NCI-H2227 treated with DMSO at 0.1 percent for 48 hours (cell line): ENCODE measurements around the gene PPM1H.
A peak's percentile ranks its signal among the peaks of the same experiment; 100 is the strongest.
"Not testable (repeated sequence)": the region's sequence is repeated elsewhere in the genome, so short reads cannot be mapped to it uniquely, and the experiment has no call there.

Source experiments
- DNase-seq: peaks from one replicate; lab custom pipeline; 2025; lab: John Stamatoyannopoulos, UW

The PPM1H gene

GRCh38 chr12:62834971-62835547, 99.9 kb downstream of the PPM1H start:
- peak; percentile 75 for DNase-seq

DNA sequence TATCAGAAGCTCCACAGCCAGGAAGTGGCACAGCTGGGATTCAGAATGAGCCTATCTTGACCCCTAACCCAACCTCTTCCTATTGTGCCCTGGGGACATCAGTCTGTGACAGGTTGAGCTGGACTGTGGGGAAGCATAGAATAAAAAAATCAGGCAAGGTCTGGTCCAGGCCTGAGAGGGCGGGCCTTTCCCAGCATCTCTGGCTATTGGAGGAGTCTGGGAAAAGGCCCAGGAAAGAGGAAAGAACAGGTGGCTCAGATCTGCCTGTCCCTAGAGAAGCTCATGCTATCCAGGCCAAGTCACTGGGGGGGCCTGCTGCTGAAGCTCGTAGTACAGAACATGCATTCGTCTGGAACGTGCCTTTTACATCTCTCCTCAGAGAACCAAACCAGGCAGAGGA, 100.5 kb downstream of the PPM1H start:
- DNase-seq: peak; percentile 7

GRCh38 chr12:62833634-62834033, 101.3 kb downstream of the PPM1H start:
- no peak for DNase-seq

- DNase-seq: no peak
Observed at GRCh38 chr12:62832558-62832957, 102.4 kb downstream of the PPM1H start.

DNA sequence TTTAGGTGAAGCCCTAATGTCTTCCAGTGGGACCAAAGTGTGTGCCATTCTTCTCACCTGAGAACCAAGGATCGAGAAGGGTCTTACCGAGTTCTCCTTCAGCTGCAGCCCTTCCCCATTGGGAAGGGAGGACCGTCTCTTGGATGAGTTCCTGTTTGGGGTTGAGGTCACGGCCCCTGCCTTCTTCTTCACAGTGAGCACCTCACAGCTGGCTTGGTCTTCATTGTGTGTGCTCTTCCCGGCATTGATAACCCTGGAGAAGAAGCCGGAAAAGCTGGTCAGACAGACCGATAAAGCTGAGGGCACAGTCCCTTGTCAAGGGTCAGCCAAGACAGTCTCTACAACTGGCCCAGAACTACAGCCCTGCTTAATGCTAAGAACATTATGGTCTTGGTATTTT, 102.9 kb downstream of the PPM1H start:
- DNase-seq: no peak

DNA sequence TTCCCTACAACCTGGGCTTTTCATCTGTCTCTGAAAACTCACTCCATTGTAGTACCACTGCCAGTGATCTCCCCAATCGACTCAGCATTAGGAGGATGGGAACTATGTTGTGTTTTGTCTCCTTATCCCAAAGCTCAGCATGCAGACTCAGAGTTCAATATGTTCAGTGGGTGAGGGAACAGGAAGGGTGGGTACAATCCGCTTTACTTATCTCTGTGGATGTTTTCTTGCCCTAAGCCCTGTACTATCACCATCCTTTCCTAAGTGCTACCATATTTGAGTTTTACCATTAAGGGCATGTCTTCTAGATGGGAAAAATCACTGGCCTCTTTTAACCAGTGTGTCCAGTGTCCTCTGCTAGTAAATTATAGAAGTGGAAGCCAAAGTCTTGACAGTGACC, 107.1 kb downstream of the PPM1H start:
- DNase-seq: no peak

GRCh38 chr12:62827042-62827441, 107.9 kb downstream of the PPM1H start:
- no peak for DNase-seq

DNA sequence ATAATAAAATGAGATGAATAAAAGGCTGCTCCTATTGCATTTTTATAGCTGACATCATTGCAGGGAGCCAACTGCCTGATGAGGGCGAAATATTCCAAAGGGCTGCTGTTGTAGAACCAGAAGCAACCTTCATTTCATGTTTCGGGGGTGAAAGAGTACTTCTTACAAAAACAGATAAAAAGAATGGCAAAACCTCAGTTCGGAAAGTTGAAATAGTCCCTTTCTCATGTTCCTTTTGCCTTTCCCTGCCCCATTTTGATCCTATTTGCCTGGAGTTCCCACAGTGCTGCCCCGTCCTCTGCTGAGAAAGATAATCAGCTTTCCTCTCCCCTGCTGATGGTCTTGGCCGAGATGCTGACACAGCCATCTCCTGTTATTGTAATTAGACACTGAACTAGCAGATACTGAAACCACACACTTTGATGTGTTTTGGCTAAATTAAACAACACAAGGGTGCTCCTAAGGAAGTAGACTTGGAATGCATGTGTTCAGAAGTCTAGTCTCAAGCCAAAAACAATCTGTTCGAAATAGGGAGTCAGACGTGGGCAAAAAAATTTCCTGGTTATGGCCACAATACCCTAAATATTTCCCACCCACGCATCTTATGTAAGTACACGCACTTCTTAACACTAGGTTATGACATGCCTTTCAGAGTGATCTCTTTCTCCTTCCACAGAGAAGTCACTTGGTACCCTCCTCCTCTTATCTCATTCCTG, 117.2 kb downstream of the PPM1H start:
- no peak for DNase-seq

DNA sequence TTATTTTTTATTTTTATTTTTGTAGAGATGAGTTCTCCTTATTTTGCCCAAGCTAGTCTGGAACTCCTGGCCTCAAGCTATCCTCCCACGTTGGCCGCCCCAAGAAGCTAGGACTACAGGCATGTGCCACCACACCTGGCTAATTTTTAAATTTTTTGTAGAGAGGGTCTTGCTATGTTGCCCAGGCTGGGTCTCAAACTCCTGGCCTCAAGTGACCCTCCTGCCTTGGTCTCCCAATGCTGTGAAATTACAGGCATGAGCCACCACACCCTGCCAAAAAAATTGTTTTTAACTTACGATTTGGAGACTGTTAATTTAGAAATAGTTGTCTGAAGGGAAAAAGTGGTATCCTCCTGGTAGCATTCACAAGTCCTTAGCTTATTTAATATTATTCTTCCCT, 120.7 kb downstream of the PPM1H start:
- no peak for DNase-seq

- DNase-seq: no peak
Observed at GRCh38 chr12:62813031-62813829, 121.7 kb downstream of the PPM1H start.

DNA sequence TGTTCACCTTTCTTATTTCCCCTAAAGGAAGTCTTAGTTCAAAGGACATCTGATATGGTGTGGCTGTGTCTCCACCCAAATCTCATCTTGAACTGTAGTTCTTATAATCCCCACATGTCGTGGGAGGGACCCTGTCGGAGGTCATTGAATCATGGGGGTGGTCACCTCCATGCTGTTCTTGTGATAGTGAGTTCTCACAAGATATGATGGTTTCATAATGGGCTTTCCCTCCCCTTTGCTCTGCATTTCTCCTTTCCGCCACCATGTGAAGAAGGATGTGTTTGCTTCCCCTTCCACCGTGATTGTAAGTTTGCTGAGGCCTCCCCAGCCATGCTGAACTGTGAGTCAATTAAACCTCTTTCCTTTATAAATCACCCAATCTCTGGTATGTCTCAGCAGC, 123.5 kb downstream of the PPM1H start:
- not testable (repeated sequence) for DNase-seq

DNA sequence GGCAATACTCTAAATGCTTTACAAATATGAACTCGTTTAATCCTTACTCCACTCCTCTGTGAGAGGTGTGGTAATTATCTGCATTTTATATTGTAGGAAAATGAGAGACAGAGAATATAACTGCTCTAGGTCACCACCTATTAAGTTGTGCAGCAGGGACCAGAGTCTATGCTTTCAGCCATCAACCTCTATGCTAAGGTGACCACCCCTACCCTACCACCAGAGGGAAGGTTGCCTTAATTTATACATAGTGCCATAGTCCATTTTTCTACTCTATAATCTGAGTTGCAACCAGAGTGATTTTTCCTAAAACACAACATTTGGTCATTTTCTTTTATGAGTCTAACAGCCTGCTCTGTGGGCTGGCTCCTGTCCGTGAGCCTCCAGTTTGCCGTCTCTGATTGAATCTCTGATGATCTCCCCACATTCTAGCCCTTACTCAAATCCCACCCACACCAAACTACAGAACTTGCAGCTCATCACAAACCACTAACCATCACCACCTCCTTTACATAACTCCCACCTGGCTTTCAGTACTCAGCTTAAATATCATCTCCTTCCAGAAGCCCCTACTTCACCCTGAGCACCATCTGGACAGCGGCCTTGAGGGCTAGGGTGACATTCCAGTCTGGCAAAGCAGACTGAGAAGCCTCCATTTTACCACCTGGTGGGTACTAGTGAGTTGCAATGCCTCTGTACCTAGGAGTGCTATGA, 126.6 kb downstream of the PPM1H start:
- no peak for DNase-seq

DNA sequence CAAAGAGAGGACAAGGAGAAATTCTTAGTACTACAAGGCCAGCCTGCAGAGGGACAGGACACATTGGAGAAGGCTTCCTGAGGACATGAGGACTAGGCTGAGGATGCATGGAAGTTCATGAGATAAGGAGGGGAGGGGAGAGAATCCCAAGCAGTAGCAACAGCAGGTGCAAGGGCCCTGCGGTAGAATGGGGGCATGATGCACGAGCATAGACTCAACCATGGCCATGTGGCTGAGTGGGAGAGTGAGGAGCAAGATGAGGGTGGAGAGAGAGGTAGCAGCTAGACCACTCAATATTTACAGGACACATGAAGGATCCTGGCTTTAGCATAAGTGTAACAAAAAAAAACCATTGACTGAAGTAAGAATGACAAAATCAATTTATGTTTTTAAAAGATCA, 128.1 kb downstream of the PPM1H start:
- no peak for DNase-seq

- no peak for DNase-seq
Observed at GRCh38 chr12:62806244-62806836, 128.6 kb downstream of the PPM1H start.

GRCh38 chr12:62805517-62805916, 129.4 kb downstream of the PPM1H start:
- DNase-seq: no peak

DNA sequence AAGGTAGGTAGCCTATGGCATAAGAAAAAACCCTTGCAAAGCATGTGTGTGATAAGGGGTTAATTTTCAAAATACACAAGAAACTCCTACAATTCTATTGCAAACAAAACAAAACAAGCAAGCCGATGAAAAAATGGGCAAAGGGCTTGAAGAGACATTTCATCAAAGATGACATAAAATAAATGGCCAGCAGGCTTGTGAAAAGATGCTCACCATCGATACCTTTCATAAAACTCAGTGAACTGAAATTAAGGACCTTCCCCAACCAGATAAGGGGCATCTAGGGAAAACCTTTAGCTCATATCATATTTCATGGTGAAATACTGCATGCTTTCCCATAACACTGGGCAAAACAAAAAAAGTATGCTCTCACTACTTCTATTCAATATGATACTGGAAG, 131.2 kb downstream of the PPM1H start:
- no peak for DNase-seq

DNA sequence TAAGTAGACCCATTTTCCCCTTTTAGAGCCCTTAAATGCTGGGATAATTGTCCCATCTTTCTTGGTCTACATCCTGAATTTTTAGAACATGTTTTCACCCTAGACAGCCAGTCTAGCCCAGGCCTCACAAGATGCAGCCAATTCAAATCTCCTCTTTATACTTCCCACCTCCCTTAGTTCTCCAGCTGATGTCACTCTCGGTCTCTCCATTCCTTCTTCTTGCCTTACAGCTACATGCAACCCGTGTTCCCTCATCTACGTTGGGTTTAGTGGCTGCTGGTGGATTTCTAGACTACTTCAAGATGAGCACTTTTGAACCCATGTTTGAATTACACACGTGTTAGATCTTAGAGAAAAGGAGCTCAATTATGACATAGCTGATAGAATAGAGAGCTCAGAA, 132.0 kb downstream of the PPM1H start:
- DNase-seq: no peak

DNA sequence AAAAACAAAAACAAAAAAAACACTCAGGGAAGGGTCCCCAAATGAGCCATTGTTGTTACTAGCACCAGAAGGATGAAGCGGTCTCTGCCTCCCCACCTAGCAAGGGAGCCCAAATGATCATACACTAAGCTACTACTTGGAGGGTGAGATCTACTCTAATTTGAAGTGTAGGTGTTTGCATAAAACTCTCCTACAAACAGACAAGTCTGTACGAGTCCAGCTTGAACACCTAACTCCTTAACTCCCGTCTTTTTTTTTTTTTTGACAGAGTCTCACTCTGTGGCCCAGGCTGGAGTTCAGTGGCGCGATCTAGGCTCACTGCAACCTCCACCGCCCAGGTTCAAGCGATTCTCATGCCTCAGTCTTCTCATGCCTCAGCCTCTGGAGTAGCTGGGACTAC, 132.6 kb downstream of the PPM1H start:
- no peak for DNase-seq

GRCh38 chr12:62801796-62802195, 133.2 kb downstream of the PPM1H start:
- DNase-seq: no peak

DNA sequence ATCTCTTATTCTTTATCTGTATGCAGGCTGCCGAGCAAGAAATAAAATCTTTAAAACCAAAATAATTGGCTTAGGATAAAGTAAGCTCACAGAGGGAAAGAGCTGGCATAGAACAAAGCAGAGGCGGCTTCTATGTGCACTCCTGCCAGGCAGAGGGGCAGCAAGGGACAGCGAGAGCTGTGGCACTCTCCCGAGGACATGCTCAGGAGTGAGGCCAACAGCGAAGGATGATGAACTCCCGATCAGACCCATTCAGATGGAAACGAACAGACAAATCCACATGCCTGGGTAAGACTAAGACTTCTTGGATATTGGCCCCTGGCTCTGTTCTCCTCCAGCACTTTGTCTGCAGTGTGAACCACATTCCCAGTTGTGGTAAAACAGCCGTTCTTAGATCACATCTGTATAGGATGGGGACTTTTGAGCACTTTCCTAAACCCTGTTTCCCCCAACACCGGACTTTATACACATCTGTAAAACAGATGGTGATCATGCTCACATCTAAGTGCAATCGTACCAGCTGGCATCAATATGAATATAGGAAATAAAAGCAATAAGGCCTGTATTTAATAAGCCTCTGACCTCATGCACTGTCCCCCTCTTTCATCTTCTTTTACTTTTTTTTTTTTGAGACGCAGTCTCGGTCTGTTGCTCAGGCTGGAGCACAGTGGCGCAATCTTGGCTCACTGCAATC, 134.1 kb downstream of the PPM1H start:
- no peak for DNase-seq

DNA sequence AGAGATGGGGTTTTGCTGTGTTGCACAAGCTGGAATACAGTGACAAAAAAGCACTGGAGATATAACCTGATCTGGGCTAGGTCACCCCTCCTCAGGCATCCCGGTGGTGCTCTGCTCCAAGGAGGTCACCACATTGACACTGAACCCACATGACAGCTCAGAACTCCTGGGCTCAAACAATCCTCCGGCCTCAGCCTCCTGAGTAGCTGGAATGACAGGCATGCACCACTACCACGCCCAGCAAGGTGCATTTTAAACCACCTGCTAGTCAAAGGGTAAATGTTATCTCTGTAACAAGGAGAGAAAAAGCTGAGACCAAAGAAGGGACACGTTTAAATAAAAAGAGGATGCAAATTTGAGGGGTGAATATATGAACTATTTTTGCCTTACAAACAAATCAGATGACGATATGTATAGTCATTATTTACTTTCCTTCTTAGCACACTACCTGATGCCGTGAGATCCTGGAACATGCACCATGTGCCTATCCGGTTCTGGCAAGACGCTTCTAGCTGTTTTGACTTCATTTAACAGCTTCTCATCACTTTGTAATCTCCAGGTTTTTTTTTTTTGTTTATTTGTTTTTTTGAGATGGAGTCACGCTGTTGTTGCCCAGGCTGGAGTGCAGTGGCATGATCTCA, 135.1 kb downstream of the PPM1H start:
- DNase-seq: no peak
